ENCODE measurements around the gene BMPER.

Gene BMPER

DNA sequence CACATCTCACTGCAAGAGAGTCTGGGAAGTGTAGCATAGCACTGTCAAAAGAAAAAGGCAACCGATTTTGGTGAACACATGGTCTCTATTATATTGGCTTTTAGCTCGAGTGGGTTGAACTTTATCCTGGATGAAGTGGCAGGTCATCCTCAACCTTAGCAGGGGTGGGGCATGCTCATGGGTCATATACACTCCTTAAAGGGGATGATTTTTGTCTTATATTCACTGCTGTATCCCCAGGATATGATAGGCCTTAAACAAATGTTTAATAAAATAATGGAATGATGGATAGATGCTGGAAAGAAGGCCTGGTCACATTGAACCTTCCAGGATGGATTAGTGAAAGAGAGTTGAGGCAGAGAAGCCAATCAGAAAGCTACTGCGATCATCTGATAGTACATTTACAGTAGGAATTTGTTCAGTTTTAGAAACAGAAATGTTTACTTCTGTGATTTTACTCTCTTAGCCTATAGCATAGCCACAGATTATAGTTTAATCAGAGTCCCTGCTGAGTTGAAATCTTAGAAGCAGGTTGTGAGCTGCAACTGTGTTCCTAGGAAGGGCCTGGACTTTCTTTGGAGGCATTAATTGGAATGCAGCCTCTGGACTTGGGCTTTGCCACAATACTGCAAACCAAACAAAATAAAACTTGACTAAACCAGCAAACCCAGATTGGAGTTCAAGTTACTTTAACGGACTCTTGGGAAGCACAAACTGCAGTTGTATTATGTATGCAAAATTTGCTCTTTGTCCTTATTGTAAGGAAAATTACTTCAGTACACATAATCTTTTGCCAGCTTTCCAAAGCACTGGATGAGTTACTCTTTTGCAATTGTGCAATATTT, 138.3 kb downstream of the BMPER start:
- DNase-seq (ENCODE audit: low read depth), result no peak
- TF ChIP-seq, protein P1, sequence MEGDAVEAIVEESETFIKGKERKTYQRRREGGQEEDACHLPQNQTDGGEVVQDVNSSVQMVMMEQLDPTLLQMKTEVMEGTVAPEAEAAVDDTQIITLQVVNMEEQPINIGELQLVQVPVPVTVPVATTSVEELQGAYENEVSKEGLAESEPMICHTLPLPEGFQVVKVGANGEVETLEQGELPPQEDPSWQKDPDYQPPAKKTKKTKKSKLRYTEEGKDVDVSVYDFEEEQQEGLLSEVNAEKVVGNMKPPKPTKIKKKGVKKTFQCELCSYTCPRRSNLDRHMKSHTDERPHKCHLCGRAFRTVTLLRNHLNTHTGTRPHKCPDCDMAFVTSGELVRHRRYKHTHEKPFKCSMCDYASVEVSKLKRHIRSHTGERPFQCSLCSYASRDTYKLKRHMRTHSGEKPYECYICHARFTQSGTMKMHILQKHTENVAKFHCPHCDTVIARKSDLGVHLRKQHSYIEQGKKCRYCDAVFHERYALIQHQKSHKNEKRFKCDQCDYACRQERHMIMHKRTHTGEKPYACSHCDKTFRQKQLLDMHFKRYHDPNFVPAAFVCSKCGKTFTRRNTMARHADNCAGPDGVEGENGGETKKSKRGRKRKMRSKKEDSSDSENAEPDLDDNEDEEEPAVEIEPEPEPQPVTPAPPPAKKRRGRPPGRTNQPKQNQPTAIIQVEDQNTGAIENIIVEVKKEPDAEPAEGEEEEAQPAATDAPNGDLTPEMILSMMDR (conservative IDR thresholded peaks at IDR 0.05; ENCODE audit: low read length), result no peak
- no peak overlapping the region for H3K4me3 ChIP-seq (ENCODE audit: low read length)

DNA sequence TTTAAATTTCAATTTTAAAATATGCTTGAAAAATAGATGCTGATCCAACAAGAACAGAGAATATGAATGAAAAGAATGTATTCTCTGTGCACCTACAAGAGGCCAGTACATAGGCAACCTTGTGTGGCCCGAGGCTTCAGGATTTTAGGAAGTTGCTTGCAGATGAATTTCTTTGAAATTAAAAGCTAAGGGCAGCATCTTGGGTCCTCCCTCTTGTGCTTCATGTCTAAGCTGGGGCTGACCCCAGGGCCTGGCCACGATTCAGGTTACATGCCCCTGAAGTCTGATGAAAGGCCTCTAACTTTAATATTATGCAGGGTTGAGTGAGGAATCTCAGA, 138.9 kb downstream of the BMPER start:
- DNase-seq (ENCODE audit: low read depth), result no peak

DNA sequence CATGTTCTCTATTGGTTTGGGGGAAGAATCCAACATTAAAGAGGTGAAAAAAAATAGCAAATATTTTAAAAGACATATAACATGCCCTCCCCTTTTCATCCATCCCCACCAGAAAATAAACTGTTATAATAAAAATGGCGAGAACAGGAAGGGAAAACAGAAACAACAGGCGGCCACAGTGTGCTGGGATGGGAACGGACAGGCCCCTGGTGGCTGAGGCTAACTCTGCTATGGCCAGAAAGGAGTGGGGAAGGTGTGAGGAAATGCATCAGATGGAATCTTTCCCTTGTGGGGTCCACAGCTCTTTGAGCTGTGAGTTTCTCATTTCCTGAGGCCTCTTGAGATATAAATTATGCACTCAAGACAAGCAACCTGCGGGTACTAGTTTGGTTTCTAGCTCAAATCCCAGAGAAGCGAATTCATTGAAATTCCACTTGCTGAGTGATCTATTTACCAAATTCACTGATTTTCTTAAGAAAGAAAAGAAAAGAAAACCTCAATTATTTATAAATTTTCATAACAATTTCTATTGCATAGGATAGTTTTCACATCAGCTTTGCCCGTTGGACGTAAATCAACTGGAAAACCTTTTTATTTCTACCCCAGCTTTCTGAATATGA, 139.5 kb downstream of the BMPER start:
- TF ChIP-seq, protein P1 (conservative IDR thresholded peaks at IDR 0.05; ENCODE audit: low read length), result no peak
- no peak overlapping the region for H3K4me3 ChIP-seq (ENCODE audit: low read length)
- no peak for DNase-seq (ENCODE audit: low read depth)

More for the DNA sequence above, 138.9 kb downstream of the BMPER start:
- TF ChIP-seq, protein P1 (conservative IDR thresholded peaks at IDR 0.05; ENCODE audit: low read length), result no peak
- H3K4me3 ChIP-seq (ENCODE audit: low read length), result no peak overlapping the region

DNA sequence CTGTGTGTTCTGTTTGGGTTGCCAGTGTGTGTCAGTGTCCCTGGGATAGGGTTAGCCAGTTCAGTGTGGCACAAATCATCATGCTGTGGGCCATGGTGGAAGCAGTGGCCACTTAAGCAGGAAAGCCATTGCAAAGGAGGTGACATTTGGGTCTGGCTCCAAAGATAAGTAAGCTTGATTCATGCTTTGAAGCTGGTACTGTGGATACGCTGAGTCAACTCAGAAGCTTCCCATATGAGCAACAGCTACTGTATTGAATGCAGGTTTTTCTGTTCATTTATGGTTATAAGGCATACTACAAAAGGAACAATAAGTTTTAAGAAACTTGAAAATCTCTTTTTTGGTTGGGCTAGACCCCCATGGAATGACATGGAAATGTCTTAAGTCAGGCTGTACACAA, 143.1 kb downstream of the BMPER start:
- no peak for DNase-seq (ENCODE audit: low read depth)
- TF ChIP-seq, protein P1 (conservative IDR thresholded peaks at IDR 0.05; ENCODE audit: low read length), result no peak
- no peak overlapping the region for H3K4me3 ChIP-seq (ENCODE audit: low read length)

DNA sequence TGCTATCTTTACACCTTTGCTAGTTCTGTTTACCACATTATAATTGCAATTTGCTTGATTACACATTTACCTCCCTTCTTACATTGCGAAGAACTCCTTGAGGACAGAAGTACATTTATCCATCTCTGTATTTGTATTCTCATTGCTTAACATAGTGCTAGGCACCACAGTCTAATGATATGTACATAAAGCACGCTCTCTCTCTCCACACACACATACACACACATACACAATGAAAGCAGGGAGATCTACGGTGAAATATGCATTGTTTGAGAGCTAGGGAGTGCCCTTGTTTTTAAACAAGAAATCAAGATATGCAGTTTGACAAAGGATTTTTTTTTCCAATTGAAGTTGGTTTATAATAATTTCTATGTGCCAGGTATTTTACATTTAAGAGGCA, 148.7 kb downstream of the BMPER start:
- TF ChIP-seq, protein P1 (conservative IDR thresholded peaks at IDR 0.05; ENCODE audit: low read length), result no peak
- no peak overlapping the region for H3K4me3 ChIP-seq (ENCODE audit: low read length)
- DNase-seq (ENCODE audit: low read depth), result no peak

DNA sequence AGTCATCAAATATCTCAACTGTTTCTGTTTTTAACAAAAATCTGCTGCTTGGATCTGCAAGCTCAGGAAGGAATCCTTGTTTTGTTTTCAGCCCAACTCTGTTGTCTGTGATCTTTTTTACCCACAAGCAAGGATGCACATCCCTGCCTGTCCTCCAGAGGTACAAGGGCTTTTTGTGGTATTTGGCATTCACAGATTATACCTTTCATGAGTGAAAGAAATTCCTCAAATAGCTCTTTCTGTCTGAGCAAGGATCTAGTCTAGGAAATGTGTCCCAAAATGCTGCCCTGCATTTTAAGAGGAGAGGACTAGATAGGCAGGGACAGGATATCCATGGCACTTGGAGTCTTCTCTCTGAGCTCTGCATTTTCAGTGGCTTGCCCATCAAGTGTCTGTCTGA, 151.8 kb downstream of the BMPER start:
- no peak for DNase-seq (ENCODE audit: low read depth)
- no peak overlapping the region for H3K4me3 ChIP-seq (ENCODE audit: low read length)
- TF ChIP-seq, protein P1 (conservative IDR thresholded peaks at IDR 0.05; ENCODE audit: low read length), result peak; percentile 13; the same call in 1 of the 2 replicates

DNA sequence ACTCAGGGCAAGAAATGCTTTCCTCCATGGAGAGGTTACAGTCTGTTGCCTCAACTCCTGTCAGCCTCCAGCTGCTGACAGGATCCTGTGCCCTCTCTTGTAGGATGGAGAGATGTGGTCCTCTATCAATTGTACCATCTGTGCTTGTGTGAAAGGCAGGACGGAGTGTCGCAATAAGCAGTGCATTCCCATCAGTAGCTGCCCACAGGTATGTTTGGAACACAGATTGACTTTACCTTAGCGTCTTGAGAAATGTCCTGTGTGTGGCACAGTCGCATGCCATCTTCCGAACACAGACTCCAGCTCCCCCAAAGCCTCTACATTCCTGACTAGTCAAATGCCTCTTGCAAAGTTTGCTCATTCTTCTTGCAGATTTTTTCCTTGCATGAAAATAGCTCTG, 152.6 kb downstream of the BMPER start:
- peak; percentile 84 for DNase-seq (ENCODE audit: low read depth)
- TF ChIP-seq, protein P1 (conservative IDR thresholded peaks at IDR 0.05; ENCODE audit: low read length), result no peak
- no peak overlapping the region for H3K4me3 ChIP-seq (ENCODE audit: low read length)

Data from AG10803 (cell line).